SK-N-SH treated with all-trans-retinoic acid at 6 μM for 48 hours (cell line): Measurements from ENCODE around the gene COL19A1.

Experiments used
- ESRRG ChIP-seq: fragments of 250-450 bp; sonication (Bioruptor Pico); IDR thresholded peaks from 2 replicates; pipeline ENCODE4 v1.6.1; 2021; ENCODE audit warnings: mild to moderate bottlenecking
- GLIS3 ChIP-seq: fragments of 250-450 bp; sonication (Bioruptor Pico); IDR thresholded peaks from 2 replicates; pipeline ENCODE4 v1.5.0; 2020; ENCODE audit warnings: mild to moderate bottlenecking, moderate library complexity
- RARB ChIP-seq: fragments of 250-450 bp; sonication (Bioruptor Pico); IDR thresholded peaks from 2 replicates; pipeline ENCODE4 v1.8.0; 2021; ENCODE audit warnings: mild to moderate bottlenecking, moderate library complexity
- ZFP30 ChIP-seq: fragments of 450-650 bp; formaldehyde crosslinking; IDR thresholded peaks from 2 replicates; pipeline ENCODE4 v1.5.0; 2022; ENCODE audit warnings: mild to moderate bottlenecking, moderate library complexity
- ZNF70 ChIP-seq: fragments of 450-650 bp; formaldehyde crosslinking; IDR thresholded peaks from 2 replicates; pipeline ENCODE4 v1.5.0; 2020; ENCODE audit warnings: mild to moderate bottlenecking, moderate library complexity
- ZNF8 ChIP-seq: fragments of 450-650 bp; formaldehyde crosslinking; IDR thresholded peaks from 2 replicates; pipeline ENCODE4 v1.5.0; 2020; ENCODE audit warnings: mild to moderate bottlenecking, moderate library complexity
- TF ChIP-seq, protein P1 (sequence below): fragments of 250-450 bp; sonication (Bioruptor Pico); IDR thresholded peaks from 2 replicates; pipeline ENCODE4 v1.5.1; 2020; ENCODE audit warnings: low read depth, mild to moderate bottlenecking, moderate library complexity

- TF ChIP-seq, protein P1, sequence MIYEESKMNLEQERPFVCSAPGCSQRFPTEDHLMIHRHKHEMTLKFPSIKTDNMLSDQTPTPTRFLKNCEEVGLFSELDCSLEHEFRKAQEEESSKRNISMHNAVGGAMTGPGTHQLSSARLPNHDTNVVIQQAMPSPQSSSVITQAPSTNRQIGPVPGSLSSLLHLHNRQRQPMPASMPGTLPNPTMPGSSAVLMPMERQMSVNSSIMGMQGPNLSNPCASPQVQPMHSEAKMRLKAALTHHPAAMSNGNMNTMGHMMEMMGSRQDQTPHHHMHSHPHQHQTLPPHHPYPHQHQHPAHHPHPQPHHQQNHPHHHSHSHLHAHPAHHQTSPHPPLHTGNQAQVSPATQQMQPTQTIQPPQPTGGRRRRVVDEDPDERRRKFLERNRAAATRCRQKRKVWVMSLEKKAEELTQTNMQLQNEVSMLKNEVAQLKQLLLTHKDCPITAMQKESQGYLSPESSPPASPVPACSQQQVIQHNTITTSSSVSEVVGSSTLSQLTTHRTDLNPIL (CRISPR knock-in tag), result no peak
- no peak for TF ChIP-seq RARB (CRISPR knock-in tag)
- no peak for TF ChIP-seq ZFP30 (CRISPR knock-in tag)
- TF ChIP-seq ZNF70 (CRISPR knock-in tag), result no peak
- no peak for TF ChIP-seq ESRRG
- no peak for TF ChIP-seq ZNF8
- no peak for TF ChIP-seq GLIS3 (CRISPR knock-in tag)
Observed at GRCh38 chr6:69846312-69846711, 20.0 kb upstream of the COL19A1 start.
